Mononuclear cell (primary cell): ENCODE results near the gene KIF26B. TPM values are rescaled to one million over a fixed set of nuclear protein-coding genes. Genes with fewer than 3 reads are reported as not detected.
"Not testable (repeated sequence)": the region's sequence is repeated elsewhere in the genome, so short reads cannot be mapped to it uniquely, and the experiment has no call there.

ENCODE experiments used
- H3K27me3 ChIP-seq: 2 replicates; pipeline ENCODE4 v1.6.0; 2011; ENCODE audit warnings: low read length, control low read depth; ENCODE audit not compliant: insufficient read depth
- H3K4me1 ChIP-seq: 2 replicates; pipeline ENCODE4 v1.5.1; 2011; ENCODE audit warnings: mild to moderate bottlenecking, low read length, control low read depth; ENCODE audit not compliant: insufficient read depth
- H3K4me3 ChIP-seq: 2 replicates; pipeline ENCODE4 v1.5.1; 2011; ENCODE audit warnings: mild to moderate bottlenecking, low read length, moderate library complexity
- H3K9me3 ChIP-seq: 2 replicates; pipeline ENCODE4 v1.5.1; 2011; ENCODE audit warnings: low read depth, mild to moderate bottlenecking, control low read depth, low read length
- total RNA-seq: library from RNA; depleted of rRNA; stranded (reverse); fragments of >200 nt; gene quantifications from one replicate; pipeline ENCODE4 v1.2.3, GENCODE V29; 2012

Gene KIF26B
- total RNA-seq, 1 donor: 0.31 TPM

DNA sequence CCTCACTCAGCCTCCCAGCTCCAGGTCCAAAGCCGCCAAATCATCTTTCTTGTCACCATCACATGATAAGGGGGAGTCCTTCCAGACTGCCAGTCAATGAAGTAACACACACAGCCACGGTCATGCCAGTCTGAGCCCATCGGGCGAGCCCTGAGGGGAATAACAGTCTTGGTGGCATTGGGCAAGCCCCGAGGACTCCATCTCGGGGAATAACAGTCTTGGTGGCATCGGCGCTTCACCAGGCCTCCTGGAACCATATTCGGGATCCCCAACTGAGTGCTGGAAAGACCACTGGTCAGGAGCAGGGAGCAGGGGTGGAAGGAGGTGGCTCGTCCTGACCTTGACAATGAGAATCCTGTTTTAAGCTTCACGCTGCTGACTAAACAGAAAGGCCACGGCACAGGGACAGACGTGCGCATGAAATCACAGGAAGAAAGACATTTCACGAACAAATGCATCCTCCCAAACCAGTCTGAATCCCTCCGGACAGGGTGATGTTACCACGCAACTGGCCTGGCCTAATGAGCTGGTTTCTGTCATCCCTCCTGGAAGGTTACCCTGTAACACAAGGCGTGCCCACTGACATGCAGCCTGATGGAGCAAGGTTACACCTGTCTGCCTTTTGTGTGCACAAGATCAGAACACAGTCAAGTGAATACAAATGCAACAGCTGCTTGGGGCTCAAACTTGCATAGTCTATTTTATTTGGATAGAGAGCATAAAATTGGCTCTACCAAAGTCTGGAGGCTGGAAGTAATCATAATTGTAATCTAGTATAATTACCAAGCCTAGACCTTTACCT, 517.4 kb downstream of the KIF26B start:
- Histone ChIP-seq H3K4me1 (peaks cover 8% of the 10 kb centered on the region), H3K9me3 (no peaks in the 10 kb centered on the region), H3K4me3 (no peak overlapping the region), H3K27me3 (no peaks in the 10 kb centered on the region)

DNA sequence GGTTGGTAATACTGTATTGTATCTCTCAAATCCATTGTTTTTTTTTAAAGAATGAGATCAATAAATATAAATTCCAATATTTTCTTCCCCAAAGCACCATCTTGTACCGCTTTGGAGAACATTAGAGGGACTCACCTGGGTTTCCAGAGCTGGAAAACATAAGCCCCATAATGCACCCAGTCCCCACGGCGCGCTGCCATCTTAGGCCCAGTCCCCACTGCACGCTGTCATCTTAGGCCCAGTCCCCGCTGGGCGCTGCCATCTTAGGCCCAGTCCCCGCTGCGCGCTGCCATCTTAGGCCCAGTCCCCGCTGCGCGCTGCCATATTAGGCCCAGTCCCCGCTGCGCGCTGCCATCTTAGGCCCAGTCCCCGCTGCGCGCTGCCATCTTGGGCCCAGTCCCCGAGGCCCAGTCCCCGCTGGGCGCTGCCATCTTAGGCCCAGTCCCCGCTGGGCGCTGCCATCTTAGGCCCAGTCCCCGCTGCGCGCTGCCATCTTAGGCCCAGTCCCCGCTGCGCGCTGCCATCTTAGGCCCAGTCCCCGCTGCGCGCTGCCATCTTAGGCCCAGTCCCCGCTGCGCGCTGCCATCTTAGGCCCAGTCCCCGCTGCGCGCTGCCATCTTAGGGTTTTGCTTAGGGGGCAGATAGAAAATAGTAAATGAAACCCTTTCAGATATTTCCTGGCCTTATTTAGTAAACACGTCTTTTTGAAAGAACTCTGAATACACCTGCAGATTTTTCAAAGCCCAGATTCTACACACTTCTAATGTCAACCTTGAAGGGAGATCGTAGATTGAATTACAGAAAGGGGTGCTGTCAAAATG, 518.3 kb downstream of the KIF26B start:
- H3K27me3 ChIP-seq, H3K9me3 ChIP-seq, H3K4me3 ChIP-seq, H3K4me1 ChIP-seq: not testable (repeated sequence)

DNA sequence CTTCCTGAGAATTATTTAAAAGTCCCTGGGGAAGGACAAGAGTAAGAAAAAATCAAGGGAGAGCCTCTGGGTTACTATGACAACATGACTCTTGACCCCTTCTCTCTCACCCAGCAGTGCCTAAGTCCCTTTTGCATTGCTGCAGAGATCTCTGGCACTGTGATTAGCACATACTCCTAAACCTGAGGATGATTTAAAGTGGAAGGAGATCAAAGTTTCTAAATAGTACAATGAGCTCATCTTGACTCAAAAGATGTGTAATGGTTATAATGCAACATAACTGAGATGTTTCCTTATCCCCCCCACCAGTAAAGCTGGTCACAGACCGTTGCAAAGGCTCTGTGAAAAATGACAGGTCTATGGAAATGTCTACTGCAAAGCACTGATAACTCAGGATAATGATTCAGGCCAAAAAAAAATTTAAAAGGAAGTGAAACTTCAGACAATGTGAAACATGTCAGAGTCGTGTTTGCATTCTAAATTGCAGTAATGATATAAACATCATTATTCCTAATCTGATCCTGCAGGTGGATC, 519.2 kb downstream of the KIF26B start:
- H3K4me3 ChIP-seq: no peak overlapping the region
- H3K4me1 ChIP-seq: peaks cover 8% of the 10 kb centered on the region
- no peaks in the 10 kb centered on the region for H3K9me3 ChIP-seq
- H3K27me3 ChIP-seq: no peaks in the 10 kb centered on the region

DNA sequence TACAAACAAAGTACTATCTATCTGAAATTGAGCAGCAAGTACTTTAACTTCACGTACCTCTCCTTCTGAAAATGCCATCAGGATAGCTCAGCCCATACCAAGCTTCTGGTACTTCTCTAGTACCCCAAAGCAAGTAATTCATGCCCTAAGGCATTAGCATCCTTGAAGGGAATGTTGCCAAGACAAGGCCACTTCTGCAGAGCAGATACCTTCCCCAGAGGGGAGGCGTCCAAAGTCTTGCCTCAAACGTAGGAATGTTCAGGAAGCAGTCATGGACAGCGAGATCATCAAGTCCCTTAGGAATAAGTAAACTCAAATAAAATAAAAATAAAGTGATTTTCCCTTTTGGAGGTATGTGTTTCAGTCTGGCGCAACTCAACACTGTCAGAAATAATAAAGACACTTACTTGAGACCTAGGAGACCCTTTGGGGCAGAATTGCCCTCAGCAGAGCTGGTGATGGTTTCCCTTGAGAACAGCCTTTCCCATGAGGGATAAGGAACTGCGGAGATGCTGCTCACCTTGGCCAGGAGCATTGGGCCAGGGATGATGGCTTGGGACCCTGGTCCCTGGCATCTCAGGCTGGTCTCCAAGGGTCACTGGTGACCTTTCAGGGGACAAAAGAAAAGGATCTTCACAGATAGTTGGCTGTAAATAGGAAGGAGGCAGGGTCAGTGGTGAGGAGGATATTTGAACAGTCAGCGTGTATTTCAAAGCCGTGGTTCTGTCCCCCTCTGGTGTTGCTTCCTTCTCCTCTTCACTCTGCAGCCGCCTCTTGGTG, 522.9 kb downstream of the KIF26B start:
- no peaks in the 10 kb centered on the region for H3K27me3 ChIP-seq
- no peaks in the 10 kb centered on the region for H3K9me3 ChIP-seq
- H3K4me3 ChIP-seq: no peak overlapping the region
- H3K4me1 ChIP-seq: peaks cover 18% of the 10 kb centered on the region

DNA sequence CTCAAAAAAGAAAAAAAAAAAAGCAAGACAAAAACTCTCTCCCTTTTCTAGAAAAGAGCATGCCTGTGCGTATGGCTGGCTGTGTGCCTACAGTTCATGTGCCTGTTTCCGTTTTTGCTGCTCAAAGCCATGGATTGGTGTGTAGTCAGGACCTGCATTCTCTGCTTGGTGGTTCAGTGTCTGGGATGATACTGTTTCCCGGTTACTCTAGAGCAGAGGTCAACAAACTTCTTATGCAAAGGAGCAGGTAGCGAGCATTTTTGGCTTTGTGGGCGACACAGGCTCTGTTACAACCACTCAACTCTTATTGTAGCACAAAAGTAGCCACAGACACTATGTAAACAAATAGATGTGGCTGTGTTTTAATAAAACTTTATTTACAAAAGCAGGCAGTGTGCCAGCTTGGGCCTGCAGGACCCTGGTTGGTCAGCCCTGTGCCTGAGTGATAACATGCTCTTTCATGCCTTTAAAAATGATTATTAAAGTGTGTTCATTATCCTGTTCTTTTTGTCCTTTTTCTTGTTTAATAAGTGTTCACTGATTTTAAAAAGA, 524.2 kb downstream of the KIF26B start:
- H3K4me1 ChIP-seq: peaks cover 12% of the 10 kb centered on the region
- no peaks in the 10 kb centered on the region for H3K27me3 ChIP-seq
- H3K9me3 ChIP-seq: no peaks in the 10 kb centered on the region
- no peak overlapping the region for H3K4me3 ChIP-seq

DNA sequence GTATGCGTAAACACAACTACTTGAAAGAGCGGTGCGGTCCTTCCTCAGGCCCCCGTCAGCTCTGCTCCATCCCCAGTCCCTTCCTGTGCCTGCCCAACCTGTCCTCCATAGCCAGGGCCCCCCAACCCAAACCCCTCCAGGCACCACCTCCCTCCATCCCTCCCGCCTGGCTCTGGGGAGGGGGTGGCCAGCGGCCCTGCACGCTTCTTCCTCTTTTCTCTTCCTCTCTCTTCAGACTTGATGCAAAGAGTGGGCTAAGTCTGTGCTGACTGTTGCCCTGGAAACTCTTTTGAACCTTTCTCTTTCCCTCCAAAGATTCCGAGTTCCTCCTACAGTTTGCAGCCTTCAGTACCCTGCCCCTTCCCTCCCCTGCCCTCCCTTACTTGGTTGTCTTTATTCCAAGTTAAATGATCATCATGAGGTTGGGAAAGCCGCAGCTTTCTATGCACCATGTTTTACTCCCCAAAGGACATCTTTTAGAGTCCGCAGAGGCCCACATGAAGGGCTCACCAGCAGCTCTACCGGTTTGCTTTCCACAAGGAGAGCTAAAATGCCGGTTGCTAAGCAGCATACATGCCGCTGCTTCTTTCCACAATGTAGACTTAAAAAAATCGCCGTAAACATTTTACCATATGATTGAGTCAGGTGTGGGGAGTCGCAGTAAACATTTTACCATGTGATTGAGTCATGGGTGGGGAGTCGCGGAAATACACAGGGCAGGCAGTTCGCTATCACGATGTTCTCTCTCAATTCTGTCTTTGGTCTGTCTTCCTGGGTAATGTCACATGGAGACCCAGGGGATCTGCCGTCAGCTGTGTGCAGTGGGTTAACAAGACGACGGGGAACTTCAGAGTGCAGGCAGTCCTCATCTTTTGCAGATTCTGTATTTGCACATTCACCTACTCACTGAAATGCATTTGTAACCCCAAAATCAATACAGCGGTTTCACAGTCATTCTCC, 525.3 kb downstream of the KIF26B start:
- H3K9me3 ChIP-seq: no peaks in the 10 kb centered on the region
- H3K4me3 ChIP-seq: no peak overlapping the region
- no peaks in the 10 kb centered on the region for H3K27me3 ChIP-seq
- peaks cover 10% of the 10 kb centered on the region for H3K4me1 ChIP-seq

DNA sequence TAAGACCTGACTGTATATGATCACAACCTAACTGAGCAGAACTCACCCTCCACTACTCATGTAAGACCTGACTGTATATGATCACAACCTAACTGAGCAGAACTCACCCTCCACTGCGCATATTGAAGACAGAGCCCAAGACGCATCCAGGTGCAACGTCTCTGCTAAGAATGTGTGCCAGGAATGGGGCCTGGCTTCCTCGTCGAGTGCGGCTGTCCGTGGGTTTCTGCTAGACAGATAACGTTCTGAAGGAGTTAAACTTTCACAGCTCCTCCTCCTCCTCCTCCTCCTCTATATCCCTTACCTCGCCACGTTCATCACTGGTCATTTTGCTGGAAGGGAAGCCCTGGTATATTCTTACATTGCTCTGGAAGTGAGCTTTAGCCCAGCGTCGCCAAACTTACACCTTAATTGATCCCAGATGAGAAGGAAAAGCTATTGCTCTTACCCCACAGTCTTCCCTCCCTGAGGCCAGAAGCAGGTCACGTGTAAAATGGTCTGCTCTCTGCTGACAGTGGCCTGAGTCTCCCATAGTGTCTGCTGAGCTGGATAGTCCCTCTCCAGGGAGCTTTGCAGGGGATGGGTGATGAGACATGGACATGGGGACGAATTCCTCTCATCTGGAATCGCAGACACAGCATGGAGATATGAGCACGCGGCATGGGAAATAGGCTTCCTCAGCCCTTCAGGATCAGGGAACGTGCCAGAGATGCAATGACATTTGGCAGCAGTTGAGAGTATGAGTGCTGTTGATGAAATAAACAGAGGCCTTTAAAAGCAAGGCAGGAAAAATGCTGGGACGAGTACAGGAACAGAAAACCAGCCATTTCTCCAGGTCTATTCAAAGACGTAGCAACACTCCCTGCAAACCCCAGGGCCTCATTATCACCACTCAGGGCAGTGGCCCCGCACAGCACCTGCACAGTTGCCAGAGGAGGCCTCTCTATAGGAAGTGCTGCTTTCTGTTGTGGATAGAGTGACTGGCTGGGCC, 528.1 kb downstream of the KIF26B start:
- Histone ChIP-seq H3K4me3 (no peak overlapping the region), H3K4me1 (peaks cover 10% of the 10 kb centered on the region), H3K9me3 (no peaks in the 10 kb centered on the region), H3K27me3 (no peaks in the 10 kb centered on the region)

DNA sequence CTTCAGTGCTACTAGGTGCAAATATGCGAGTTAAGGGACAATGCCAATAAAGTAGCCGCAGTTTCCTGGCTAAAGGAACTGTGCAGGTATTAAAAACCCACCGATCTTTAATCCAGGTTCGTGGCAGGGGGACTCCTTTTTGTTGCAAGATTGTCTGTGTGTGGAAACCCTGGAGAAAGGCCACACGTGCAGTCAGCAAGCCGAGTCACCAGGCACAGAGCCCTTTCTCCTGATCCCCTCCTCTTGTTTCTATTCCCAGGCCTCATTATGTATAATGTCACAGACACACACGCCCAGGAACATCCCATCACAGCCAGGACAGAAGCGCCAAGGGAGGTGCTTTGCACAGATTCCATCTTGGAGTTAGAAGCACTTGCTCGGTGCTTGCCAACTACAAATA, 528.9 kb downstream of the KIF26B start:
- Histone ChIP-seq H3K9me3 (no peaks in the 10 kb centered on the region), H3K4me1 (peaks cover 10% of the 10 kb centered on the region), H3K27me3 (no peaks in the 10 kb centered on the region), H3K4me3 (no peak overlapping the region)

DNA sequence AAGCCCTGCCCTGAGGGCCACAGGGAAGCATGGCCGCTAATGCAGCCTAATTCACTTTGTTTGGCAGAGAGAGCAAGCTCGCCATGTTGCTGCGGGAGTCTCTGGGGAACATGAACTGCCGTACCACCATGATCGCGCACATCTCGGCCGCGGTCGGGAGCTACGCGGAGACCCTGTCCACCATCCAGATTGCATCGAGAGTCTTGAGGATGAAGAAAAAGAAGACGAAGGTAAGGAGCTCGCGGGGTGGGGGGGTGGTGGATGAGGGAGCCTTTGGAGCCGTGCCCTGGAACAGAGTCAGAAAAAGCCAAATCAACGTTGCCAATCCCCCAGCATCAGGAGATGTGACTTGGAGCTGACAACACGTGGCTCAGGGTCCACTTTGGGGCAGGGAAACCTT, 529.4 kb downstream of the KIF26B start:
- H3K9me3 ChIP-seq: no peaks in the 10 kb centered on the region

DNA sequence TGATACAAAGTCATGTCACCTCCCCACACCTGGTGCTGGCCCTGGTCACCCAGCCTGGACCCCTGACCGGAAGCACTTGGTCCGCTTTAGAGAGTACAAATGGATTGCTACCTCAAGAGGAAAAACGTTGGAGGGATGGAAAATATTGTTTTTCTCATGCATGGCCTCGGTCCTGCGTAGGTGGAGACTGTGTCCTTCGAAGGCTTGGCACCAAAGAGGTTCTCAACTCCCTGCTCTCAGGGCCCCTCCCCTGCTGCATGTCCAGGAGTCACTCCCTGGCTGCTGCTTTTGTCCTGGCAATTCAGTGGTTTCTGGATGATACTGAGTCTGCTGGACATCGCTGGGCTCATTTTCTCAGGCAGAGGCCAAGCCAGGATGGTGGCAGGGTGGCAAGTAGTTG, 529.8 kb downstream of the KIF26B start:
- no peaks in the 10 kb centered on the region for H3K9me3 ChIP-seq
- H3K27me3 ChIP-seq: no peaks in the 10 kb centered on the region
- H3K4me3 ChIP-seq: no peak overlapping the region
- H3K4me1 ChIP-seq: peaks cover 10% of the 10 kb centered on the region

More for the DNA sequence above, 529.4 kb downstream of the KIF26B start:
- Histone ChIP-seq H3K4me1 (peaks cover 10% of the 10 kb centered on the region), H3K27me3 (no peaks in the 10 kb centered on the region), H3K4me3 (no peak overlapping the region)

DNA sequence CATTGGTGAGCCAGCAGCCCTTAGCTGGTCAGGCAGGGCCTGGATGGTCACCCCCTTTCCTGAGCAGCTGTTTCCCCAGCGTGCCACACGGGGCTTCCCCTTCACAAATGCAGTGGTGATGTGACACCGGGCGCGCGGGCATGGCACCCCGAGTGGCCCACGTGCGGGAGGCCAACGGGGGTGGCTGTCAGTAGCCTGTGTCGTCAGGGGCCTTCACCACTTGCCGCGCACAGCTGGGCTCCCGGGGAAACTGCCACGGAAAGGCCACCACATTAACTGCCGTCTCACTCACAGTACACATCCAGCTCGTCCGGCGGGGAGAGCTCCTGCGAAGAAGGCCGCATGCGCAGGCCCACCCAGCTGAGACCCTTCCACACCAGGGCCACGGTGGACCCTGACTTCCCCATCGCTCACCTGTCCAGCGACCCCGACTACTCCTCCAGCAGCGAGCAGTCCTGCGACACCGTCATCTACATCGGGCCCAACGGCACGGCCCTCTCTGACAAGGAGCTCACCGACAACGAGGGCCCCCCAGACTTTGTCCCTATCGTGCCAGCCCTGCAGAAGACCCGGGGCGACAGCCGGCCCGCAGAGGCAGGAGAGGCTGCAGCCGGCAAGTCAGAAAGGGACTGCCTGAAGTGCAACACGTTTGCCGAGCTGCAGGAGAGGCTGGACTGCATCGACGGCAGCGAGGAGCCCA, 530.5 kb downstream of the KIF26B start:
- Histone ChIP-seq H3K27me3 (no peaks in the 10 kb centered on the region), H3K4me3 (no peak overlapping the region), H3K9me3 (no peaks in the 10 kb centered on the region), H3K4me1 (peaks cover 5% of the 10 kb centered on the region)

DNA sequence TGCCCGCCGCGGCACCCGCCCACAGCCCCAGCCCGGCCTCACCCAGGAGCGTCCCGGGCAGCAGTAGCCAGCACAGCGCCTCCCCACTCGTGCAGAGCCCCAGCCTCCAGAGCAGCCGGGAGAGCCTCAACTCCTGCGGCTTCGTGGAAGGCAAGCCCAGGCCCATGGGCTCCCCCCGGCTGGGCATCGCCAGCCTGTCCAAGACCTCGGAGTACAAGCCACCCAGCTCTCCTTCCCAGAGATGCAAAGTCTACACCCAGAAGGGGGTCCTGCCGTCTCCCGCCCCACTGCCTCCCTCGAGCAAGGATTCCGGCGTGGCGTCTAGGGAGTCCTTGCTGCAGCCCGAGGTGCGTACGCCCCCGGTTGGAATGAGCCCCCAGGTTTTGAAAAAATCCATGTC, 531.2 kb downstream of the KIF26B start:
- H3K4me1 ChIP-seq: no peaks in the 10 kb centered on the region
- no peaks in the 10 kb centered on the region for H3K27me3 ChIP-seq
- H3K4me3 ChIP-seq: no peak overlapping the region
- H3K9me3 ChIP-seq: no peaks in the 10 kb centered on the region
